Measurements from ENCODE around the gene WDR20.

DNA sequence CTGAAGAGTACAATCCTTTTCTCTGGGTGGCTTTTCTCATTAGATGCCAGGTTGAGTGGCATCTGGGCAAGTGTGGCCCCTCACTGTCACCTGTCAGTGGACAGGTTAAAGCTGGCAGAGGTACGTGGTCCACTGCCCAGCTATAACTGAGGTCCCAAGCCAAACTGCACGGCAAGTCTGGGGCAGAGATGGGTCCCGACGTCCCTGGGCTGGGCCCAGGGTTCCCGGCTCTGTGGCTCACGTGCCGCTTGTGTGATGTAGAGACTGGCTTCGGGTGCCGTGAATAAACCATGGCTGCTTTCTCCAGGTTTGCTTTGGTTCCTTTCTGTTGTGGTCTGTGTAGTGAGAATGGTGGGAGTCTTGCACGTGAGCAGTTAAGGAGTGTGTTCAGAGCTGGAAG, 77.7 kb downstream of the WDR20 start:
- TF ChIP-seq, protein P1, sequence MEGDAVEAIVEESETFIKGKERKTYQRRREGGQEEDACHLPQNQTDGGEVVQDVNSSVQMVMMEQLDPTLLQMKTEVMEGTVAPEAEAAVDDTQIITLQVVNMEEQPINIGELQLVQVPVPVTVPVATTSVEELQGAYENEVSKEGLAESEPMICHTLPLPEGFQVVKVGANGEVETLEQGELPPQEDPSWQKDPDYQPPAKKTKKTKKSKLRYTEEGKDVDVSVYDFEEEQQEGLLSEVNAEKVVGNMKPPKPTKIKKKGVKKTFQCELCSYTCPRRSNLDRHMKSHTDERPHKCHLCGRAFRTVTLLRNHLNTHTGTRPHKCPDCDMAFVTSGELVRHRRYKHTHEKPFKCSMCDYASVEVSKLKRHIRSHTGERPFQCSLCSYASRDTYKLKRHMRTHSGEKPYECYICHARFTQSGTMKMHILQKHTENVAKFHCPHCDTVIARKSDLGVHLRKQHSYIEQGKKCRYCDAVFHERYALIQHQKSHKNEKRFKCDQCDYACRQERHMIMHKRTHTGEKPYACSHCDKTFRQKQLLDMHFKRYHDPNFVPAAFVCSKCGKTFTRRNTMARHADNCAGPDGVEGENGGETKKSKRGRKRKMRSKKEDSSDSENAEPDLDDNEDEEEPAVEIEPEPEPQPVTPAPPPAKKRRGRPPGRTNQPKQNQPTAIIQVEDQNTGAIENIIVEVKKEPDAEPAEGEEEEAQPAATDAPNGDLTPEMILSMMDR (IDR thresholded peaks at IDR 0.05; ENCODE audit: insufficient read depth, low read length, poor library complexity, severe bottlenecking): no peak
- no peak for TF ChIP-seq EZH2phosphoT487 (conservative IDR thresholded peaks at IDR 0.05; ENCODE audit: low read length)
